Measurements from ENCODE around the gene RPA1.

Gene RPA1

GRCh38 chr17:1896243-1897104, 66.7 kb downstream of the RPA1 start:
- no peaks in the 10 kb centered on the region for H3K9me3 ChIP-seq (ENCODE audit: insufficient read depth, low read length)
- no peak overlapping the region for H3K27ac ChIP-seq (ENCODE audit: low read depth, low read length)
- no peaks in the 10 kb centered on the region for H3K9me2 ChIP-seq (replicated peaks; ENCODE audit: insufficient read depth, low read length)
- H3K9ac ChIP-seq (ENCODE audit: low read length) = no peak overlapping the region
- H3K27me3 ChIP-seq (ENCODE audit: low read length) = no peaks in the 10 kb centered on the region
- H2AFZ ChIP-seq (ENCODE audit: low read depth, low read length, severe bottlenecking) = no peak overlapping the region
- H3K4me2 ChIP-seq (ENCODE audit: low read depth, low read length, poor library complexity, severe bottlenecking) = no peak overlapping the region
- no peaks in the 10 kb centered on the region for H3K79me2 ChIP-seq (ENCODE audit: insufficient read depth, low read length)
- no peaks in the 10 kb centered on the region for H4K20me1 ChIP-seq (ENCODE audit: low read depth, low read length)
- H3K36me3 ChIP-seq (ENCODE audit: low read length) = peaks cover 24% of the 10 kb centered on the region; the same call in 1 of the 2 replicates
- H3F3A ChIP-seq (ENCODE audit: insufficient read depth) = no peaks in the 10 kb centered on the region
- TF ChIP-seq EZH2phosphoT487 (conservative IDR thresholded peaks at IDR 0.05; ENCODE audit: low read length) = no peak
- TF ChIP-seq, protein P1, sequence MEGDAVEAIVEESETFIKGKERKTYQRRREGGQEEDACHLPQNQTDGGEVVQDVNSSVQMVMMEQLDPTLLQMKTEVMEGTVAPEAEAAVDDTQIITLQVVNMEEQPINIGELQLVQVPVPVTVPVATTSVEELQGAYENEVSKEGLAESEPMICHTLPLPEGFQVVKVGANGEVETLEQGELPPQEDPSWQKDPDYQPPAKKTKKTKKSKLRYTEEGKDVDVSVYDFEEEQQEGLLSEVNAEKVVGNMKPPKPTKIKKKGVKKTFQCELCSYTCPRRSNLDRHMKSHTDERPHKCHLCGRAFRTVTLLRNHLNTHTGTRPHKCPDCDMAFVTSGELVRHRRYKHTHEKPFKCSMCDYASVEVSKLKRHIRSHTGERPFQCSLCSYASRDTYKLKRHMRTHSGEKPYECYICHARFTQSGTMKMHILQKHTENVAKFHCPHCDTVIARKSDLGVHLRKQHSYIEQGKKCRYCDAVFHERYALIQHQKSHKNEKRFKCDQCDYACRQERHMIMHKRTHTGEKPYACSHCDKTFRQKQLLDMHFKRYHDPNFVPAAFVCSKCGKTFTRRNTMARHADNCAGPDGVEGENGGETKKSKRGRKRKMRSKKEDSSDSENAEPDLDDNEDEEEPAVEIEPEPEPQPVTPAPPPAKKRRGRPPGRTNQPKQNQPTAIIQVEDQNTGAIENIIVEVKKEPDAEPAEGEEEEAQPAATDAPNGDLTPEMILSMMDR (IDR thresholded peaks at IDR 0.05; ENCODE audit: insufficient read depth, low read length, poor library complexity, severe bottlenecking) = no peak
- H3K4me3 ChIP-seq (ENCODE audit: insufficient read depth, low read length, poor library complexity, severe bottlenecking) = no peak overlapping the region

DNA sequence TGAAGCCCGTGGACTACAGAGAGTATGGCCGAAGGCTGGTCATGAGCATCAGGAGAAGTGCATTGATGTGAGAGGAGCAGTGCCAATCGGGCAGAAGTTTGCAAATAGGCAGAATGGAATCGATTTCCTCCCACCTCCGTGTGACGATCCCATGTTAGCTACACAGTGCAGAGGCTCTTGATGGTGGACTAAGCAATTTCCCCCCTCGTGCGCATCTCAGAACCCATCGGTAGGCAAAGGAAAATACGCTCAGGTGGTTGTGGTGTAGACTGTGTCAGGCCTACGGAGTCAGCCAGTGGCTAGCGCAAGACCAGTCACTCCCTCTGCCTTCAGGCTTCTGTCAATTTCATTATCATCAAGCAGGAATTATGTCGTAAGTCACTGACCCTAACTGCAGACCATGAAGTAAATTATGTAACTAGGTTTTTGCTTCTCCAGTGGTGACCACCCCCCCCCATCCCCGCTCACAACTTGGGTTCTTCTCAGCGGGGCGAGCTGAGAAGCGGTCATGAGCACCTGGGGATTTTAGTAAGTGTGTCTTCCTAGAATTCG, 67.4 kb downstream of the RPA1 start:
- H3K27me3 ChIP-seq (ENCODE audit: low read length) = no peaks in the 10 kb centered on the region
- no peaks in the 10 kb centered on the region for H3F3A ChIP-seq (ENCODE audit: insufficient read depth)
- H2AFZ ChIP-seq (ENCODE audit: low read depth, low read length, severe bottlenecking) = no peak overlapping the region
- H3K4me2 ChIP-seq (ENCODE audit: low read depth, low read length, poor library complexity, severe bottlenecking) = no peak overlapping the region
- H3K27ac ChIP-seq (ENCODE audit: low read depth, low read length) = no peak overlapping the region
- H3K79me2 ChIP-seq (ENCODE audit: insufficient read depth, low read length) = no peaks in the 10 kb centered on the region
- H3K9me3 ChIP-seq (ENCODE audit: insufficient read depth, low read length) = no peaks in the 10 kb centered on the region
- H3K4me3 ChIP-seq (ENCODE audit: insufficient read depth, low read length, poor library complexity, severe bottlenecking) = no peak overlapping the region
- no peaks in the 10 kb centered on the region for H4K20me1 ChIP-seq (ENCODE audit: low read depth, low read length)
- H3K9me2 ChIP-seq (replicated peaks; ENCODE audit: insufficient read depth, low read length) = no peaks in the 10 kb centered on the region
- TF ChIP-seq, protein P1 (IDR thresholded peaks at IDR 0.05; ENCODE audit: insufficient read depth, low read length, poor library complexity, severe bottlenecking) = no peak
- no peak for TF ChIP-seq EZH2phosphoT487 (conservative IDR thresholded peaks at IDR 0.05; ENCODE audit: low read length)
- peaks cover 23% of the 10 kb centered on the region; the same call in 1 of the 2 replicates for H3K36me3 ChIP-seq (ENCODE audit: low read length)
- no peak overlapping the region for H3K9ac ChIP-seq (ENCODE audit: low read length)

DNA sequence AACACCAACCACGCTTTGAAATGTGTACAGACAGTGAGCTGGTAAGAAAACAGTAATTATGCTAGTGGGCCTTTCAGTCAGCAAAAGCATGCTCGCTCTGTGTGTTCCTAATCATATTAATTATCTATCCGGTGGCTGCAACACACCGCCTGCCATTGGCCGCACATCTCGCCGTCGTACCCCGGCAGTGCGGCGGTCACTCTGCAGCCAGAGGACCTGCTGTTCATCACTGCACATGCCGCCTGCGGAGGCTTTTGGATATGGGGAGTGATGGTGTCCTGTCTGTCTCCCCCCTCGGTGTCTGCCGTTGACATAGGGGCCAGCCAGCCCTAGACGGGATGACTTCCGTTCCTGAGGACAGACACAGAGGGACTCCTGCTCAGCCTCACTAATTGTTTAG, 68.5 kb downstream of the RPA1 start:
- Histone ChIP-seq H3K79me2 (ENCODE audit: insufficient read depth, low read length) (no peaks in the 10 kb centered on the region), H3K36me3 (ENCODE audit: low read length) (peaks cover 14% of the 10 kb centered on the region; the same call in 1 of the 2 replicates), H3F3A (ENCODE audit: insufficient read depth) (no peaks in the 10 kb centered on the region), H3K9me3 (ENCODE audit: insufficient read depth, low read length) (no peaks in the 10 kb centered on the region), H3K9ac (ENCODE audit: low read length) (no peak overlapping the region), H3K4me3 (ENCODE audit: insufficient read depth, low read length, poor library complexity, severe bottlenecking) (no peak overlapping the region), H4K20me1 (ENCODE audit: low read depth, low read length) (no peaks in the 10 kb centered on the region), H3K27ac (ENCODE audit: low read depth, low read length) (no peak overlapping the region), H3K4me2 (ENCODE audit: low read depth, low read length, poor library complexity, severe bottlenecking) (no peak overlapping the region), H3K9me2 (replicated peaks; ENCODE audit: insufficient read depth, low read length) (no peaks in the 10 kb centered on the region), H3K27me3 (ENCODE audit: low read length) (no peaks in the 10 kb centered on the region), H2AFZ (ENCODE audit: low read depth, low read length, severe bottlenecking) (no peak overlapping the region)
- no peak for TF ChIP-seq EZH2phosphoT487 (conservative IDR thresholded peaks at IDR 0.05; ENCODE audit: low read length)
- TF ChIP-seq, protein P1 (IDR thresholded peaks at IDR 0.05; ENCODE audit: insufficient read depth, low read length, poor library complexity, severe bottlenecking) = no peak

All from SU-DHL-6 (cell line).